A549 treated with RU486 at 1 μM for 4 hours (cell line): ENCODE data around the gene AP5S1. TPM values are rescaled to one million over a fixed set of nuclear protein-coding genes. Genes with fewer than 3 reads are reported as not detected.

Experiments
- total RNA-seq: library from RNA; stranded (reverse); fragments of 200-300 nt; extraction: Qiagen RNA extraction; gene quantifications from 5 replicates; pipeline ENCODE4 v1.2.3, GENCODE V29; 2022; ENCODE audit warnings: low read depth

The AP5S1 gene
- total RNA-seq = 14.9 to 20.4 TPM (median 17.8 TPM) in 5 replicates

GRCh38 chr20:3820048-3820900, at the start of gene AP5S1:
TSS of gene AP5S1 (plus strand) at chr20:3820547. CDS start at chr20:3822118, 1,571 bp downstream.

GRCh38 chr20:3781153-3781910, 39.0 kb upstream of the AP5S1 start, which contains the start of gene SPEF1:
TSS of gene SPEF1 (minus strand) at chr20:3781448. CDS start at chr20:3781287, 161 bp downstream.

GRCh38 chr20:3786665-3787323, 33.6 kb upstream of the AP5S1 start, which contains the start of gene CENPB:
TSS of gene CENPB (minus strand) at chr20:3786740. CDS start at chr20:3786483, 257 bp downstream.

GRCh38 chr20:3795511-3796468, 24.6 kb upstream of the AP5S1 start, which contains the start of gene CDC25B:
TSS of gene CDC25B (plus strand) at chr20:3796310. CDS start at chr20:3796532, 222 bp downstream.

GRCh38 chr20:3846740-3847428, 26.5 kb downstream of the AP5S1 start, which contains the start of gene MAVS:
TSS of gene MAVS (plus strand) at chr20:3846834. CDS start at chr20:3854625, 7,791 bp downstream.

Other genes with a start within 250 kb of the AP5S1 start
- not detected in 5 replicates for gene GFRA4, start 157.1 kb upstream of the AP5S1 start, total RNA-seq
- 0.06 TPM in 1 of 5 replicates, not detected in the others for gene ADAM33, start 138.5 kb upstream of the AP5S1 start, total RNA-seq
- gene SIGLEC1, start 107.9 kb upstream of the AP5S1 start, total RNA-seq = not detected in 5 replicates
- 0.29 to 0.43 TPM (median 0.34 TPM) in 5 replicates for gene HSPA12B, start 87.9 kb upstream of the AP5S1 start, total RNA-seq
- gene ADISSP, start 52.8 kb upstream of the AP5S1 start, total RNA-seq = 101 to 169 TPM (median 156 TPM) in 5 replicates
- gene SPEF1, start 39.1 kb upstream of the AP5S1 start, total RNA-seq = 1.5 to 2.1 TPM (median 2.0 TPM) in 5 replicates
- gene CENPB, start 33.8 kb upstream of the AP5S1 start, total RNA-seq = 91.1 to 129 TPM (median 119 TPM) in 5 replicates
- gene CDC25B, start 24.2 kb upstream of the AP5S1 start, total RNA-seq = 171 to 213 TPM (median 207 TPM) in 5 replicates
- 16.5 to 23.1 TPM (median 20.1 TPM) in 5 replicates for gene MAVS, start 26.3 kb downstream of the AP5S1 start, total RNA-seq
- gene PANK2, start 68.8 kb downstream of the AP5S1 start, total RNA-seq = 51.7 to 59.5 TPM (median 57.6 TPM) in 5 replicates
- gene RNF24, start 195.0 kb downstream of the AP5S1 start, total RNA-seq = 11.4 to 14.2 TPM (median 12.9 TPM) in 5 replicates